Activated CD8-positive, alpha-beta T cell treated with anti-CD3 and anti-CD28 coated beads for 36 hours (primary cell): ENCODE data around the gene CMKLR1. TPM values are rescaled to one million over a fixed set of nuclear protein-coding genes. Genes with fewer than 3 reads are reported as not detected.

Experiments
- ATAC-seq: fragments of 200-7000 bp; cut with Tn5 transposase; one replicate; pipeline ENCODE4 v1.10.0; 2021; ENCODE audit warnings: mild to moderate bottlenecking, moderate library complexity
- CTCF ChIA-PET: fragments of 350-600 bp; sonication (Branson Sonifier 250); formaldehyde crosslinking; loops from one replicate; lab custom pipeline; 2021; ENCODE audit warnings: antibody characterized with exemption; lab: Charles Lee
- POLR2A ChIA-PET: fragments of 350-600 bp; sonication (Branson Sonifier 250); formaldehyde crosslinking; loops from one replicate; lab custom pipeline; 2021; ENCODE audit warnings: antibody characterized with exemption; lab: Charles Lee
- DNase-seq: peaks from one replicate; pipeline ENCODE4 v3.0.0-alpha.2; 2020
- H3K27ac Mint-ChIP-seq: one replicate; pipeline ENCODE4 v1.8.0; 2021; ENCODE audit warnings: mild to moderate bottlenecking, mixed read lengths
- H3K27me3 Mint-ChIP-seq: one replicate; pipeline ENCODE4 v1.8.0; 2021; ENCODE audit warnings: mixed read lengths
- H3K36me3 Mint-ChIP-seq: one replicate; pipeline ENCODE4 v1.8.0; 2021; ENCODE audit warnings: low read depth, mixed read lengths
- H3K4me1 Mint-ChIP-seq: one replicate; pipeline ENCODE4 v1.8.0; 2021; ENCODE audit warnings: low read depth, mixed read lengths
- H3K4me3 Mint-ChIP-seq: one replicate; pipeline ENCODE4 v1.8.0; 2021; ENCODE audit warnings: mild to moderate bottlenecking, moderate library complexity, mixed read lengths
- H3K9me3 Mint-ChIP-seq: one replicate; pipeline ENCODE4 v1.8.0; 2021; ENCODE audit warnings: mixed read lengths
- CTCF ChIP-seq: fragments of 200-600 bp; IDR thresholded peaks from one replicate; pipeline ENCODE4 v1.8.0; 2022; ENCODE audit warnings: antibody characterized with exemption, mild to moderate bottlenecking
- intact Hi-C: fragments of 100-400 bp; cut with micrococcal nuclease; formaldehyde crosslinking; loops from one replicate; pipeline ENCODE4 v1.10.0; 2022
- total RNA-seq, 2 experiments: library from RNA; stranded (reverse); gene quantifications; one replicate each; pipeline ENCODE4 v1.2.3, GENCODE V29; 2021

The CMKLR1 gene
- total RNA-seq, 2 experiments from 2014 or later, result not detected

- ChIA-PET POLR2A (no interaction called here), CTCF (no interaction called here)
- H3K4me3 Mint-ChIP-seq, result no peak overlapping the region
- H3K27ac Mint-ChIP-seq, result no peak overlapping the region
- intact Hi-C loops, result no loop called here
- H3K36me3 Mint-ChIP-seq, result no peaks in the 10 kb centered on the region
- peaks cover under 1% of the 10 kb centered on the region for H3K27me3 Mint-ChIP-seq
- peaks cover 4% of the 10 kb centered on the region for H3K9me3 Mint-ChIP-seq
- peaks cover 33% of the 10 kb centered on the region for H3K4me1 Mint-ChIP-seq
- DNase-seq, result no peak
- no peak for ATAC-seq
- TF ChIP-seq CTCF, result no peak
Observed at GRCh38 chr12:108299980-108300696, 39.0 kb downstream of the CMKLR1 start.

- CTCF ChIA-PET, result no interaction called here
- POLR2A ChIA-PET, result interaction anchor here (0.9 kb wide), 1 partner anchor 64 kb away, joined by 3 read pairs; no protein-coding TSS in a partner anchor
- no peak overlapping the region for H3K4me3 Mint-ChIP-seq
- no peak for TF ChIP-seq CTCF
- ATAC-seq (no peak), DNase-seq (no peak)
- peaks cover 32% of the 10 kb centered on the region for H3K4me1 Mint-ChIP-seq
- H3K27ac Mint-ChIP-seq, result no peak overlapping the region
- peaks cover 4% of the 10 kb centered on the region for H3K9me3 Mint-ChIP-seq
- no peaks in the 10 kb centered on the region for H3K27me3 Mint-ChIP-seq
- intact Hi-C loops, result no loop called here
- no peaks in the 10 kb centered on the region for H3K36me3 Mint-ChIP-seq
Observed at GRCh38 chr12:108299516-108299915, 39.6 kb downstream of the CMKLR1 start.

- intact Hi-C loops, result no loop called here
- Mint-ChIP-seq H3K27ac (no peak overlapping the region), H3K9me3 (peaks cover 4% of the 10 kb centered on the region), H3K27me3 (no peaks in the 10 kb centered on the region), H3K36me3 (no peaks in the 10 kb centered on the region), H3K4me3 (no peak overlapping the region), H3K4me1 (peaks cover 32% of the 10 kb centered on the region)
- no peak for TF ChIP-seq CTCF
- ATAC-seq (no peak), DNase-seq (no peak)
- ChIA-PET CTCF (no interaction called here), POLR2A (interaction anchor here (0.6 to 0.9 kb wide), 2 partner anchors 63 to 561 kb away, joined by 3 read pairs; no protein-coding TSS in a partner anchor)
Observed at GRCh38 chr12:108298761-108299275, 40.3 kb downstream of the CMKLR1 start.

- no peak for TF ChIP-seq CTCF
- Mint-ChIP-seq H3K4me3 (no peak overlapping the region), H3K36me3 (no peaks in the 10 kb centered on the region), H3K27me3 (no peaks in the 10 kb centered on the region), H3K27ac (no peak overlapping the region), H3K4me1 (peaks cover 32% of the 10 kb centered on the region), H3K9me3 (peaks cover 4% of the 10 kb centered on the region)
- intact Hi-C loops, result no loop called here
- peak; percentile 81 for ATAC-seq
- ChIA-PET POLR2A (interaction anchor here (0.9 to 1.0 kb wide), 2 partner anchors 11 to 63 kb away, joined by 3 read pairs; no protein-coding TSS in a partner anchor), CTCF (no interaction called here)
- no peak for DNase-seq
Observed at GRCh38 chr12:108297895-108298760, 41.0 kb downstream of the CMKLR1 start.
